Measurements from ENCODE around the gene SUPT5H.

GRCh38 chr19:39400061-39400460, 45.3 kb upstream of the SUPT5H start:
- TF ChIP-seq CTCF (IDR thresholded peaks at IDR 0.05) (no peak), POLR2A (IDR thresholded peaks at IDR 0.05) (no peak), POLR2AphosphoS5 (IDR thresholded peaks at IDR 0.05) (no peak)

Measured in breast epithelium (tissue), 3 donors.